GM21737 (cell line): ENCODE data around the gene TANGO2.

Source experiments
- ATAC-seq: cut with Tn5 transposase; IDR thresholded peaks from one replicate; pipeline ENCODE4 v1.9.1; 2021; ENCODE audit warnings: mild to moderate bottlenecking, moderate library complexity; ENCODE audit not compliant: unreplicated experiment

TANGO2 gene

GRCh38 chr22:20011123-20011992 is 9.6 kb upstream of the TANGO2 start:
- no peak for ATAC-seq

GRCh38 chr22:20011993-20012740 is 8.7 kb upstream of the TANGO2 start:
- no peak for ATAC-seq

- no peak for ATAC-seq
These were observed 8.1 kb upstream of the TANGO2 start for GRCh38 chr22:20012741-20013331.

GRCh38 chr22:20013382-20013871 is 7.5 kb upstream of the TANGO2 start:
- no peak for ATAC-seq

- ATAC-seq, result no peak
These were observed 6.3 kb upstream of the TANGO2 start for GRCh38 chr22:20014526-20015186.

GRCh38 chr22:20015187-20015625 is 5.7 kb upstream of the TANGO2 start:
- no peak for ATAC-seq

- ATAC-seq, result no peak
These were observed 4.8 kb upstream of the TANGO2 start for GRCh38 chr22:20015971-20016733.

GRCh38 chr22:20016734-20017621 is 3.9 kb upstream of the TANGO2 start, which contains the start of gene ARVCF:
ARVCF (minus strand) TSS chr22:20016823; CDS start chr22:19990794, 26,029 bp downstream.
- peak; percentile 38 for ATAC-seq

GRCh38 chr22:20017622-20017958 is 3.3 kb upstream of the TANGO2 start:
- no peak for ATAC-seq

- ATAC-seq, result no peak
These were observed 2.9 kb upstream of the TANGO2 start for GRCh38 chr22:20018001-20018400.

- ATAC-seq, result no peak
These were observed 1.0 kb upstream of the TANGO2 start for GRCh38 chr22:20019661-20020532.

- ATAC-seq, result peak; percentile 10
These were observed 579 bp downstream of the TANGO2 start for GRCh38 chr22:20021196-20022181.

GRCh38 chr22:20022231-20022977 is 1.5 kb downstream of the TANGO2 start:
- no peak for ATAC-seq

- no peak for ATAC-seq
These were observed 2.2 kb downstream of the TANGO2 start for GRCh38 chr22:20022978-20023613.

GRCh38 chr22:20024225-20024624 is 3.3 kb downstream of the TANGO2 start:
- no peak for ATAC-seq
